ENCODE measurements around the gene DCLRE1A. TPM values are rescaled to one million over a fixed set of nuclear protein-coding genes. Genes with fewer than 3 reads are reported as not detected.
A peak's percentile ranks its signal among the peaks of the same experiment; 100 is the strongest.

Gene DCLRE1A
- total and polyA plus RNA-seq, 9 of the 15 experiments (the other 6 are each of a cell fraction or from before 2014, with no cell fraction given): 8.5 to 25.5 (median 15.5) TPM

- TF ChIP-seq ZC3H8 (IDR thresholded peaks at IDR 0.05) (no peak), ELF4 (CRISPR knock-in tag; IDR thresholded peaks at IDR 0.05) (no peak), FOXP4 (CRISPR knock-in tag; IDR thresholded peaks at IDR 0.05; ENCODE audit: borderline replicate concordance) (no peak), MAFK (IDR thresholded peaks at IDR 0.05; ENCODE audit: low read length) (no peak), TCF7L2 (IDR thresholded peaks at IDR 0.05; ENCODE audit: low read depth, low read length) (no peak), HDAC2 (IDR thresholded peaks at IDR 0.05) (no peak), MGA (IDR thresholded peaks at IDR 0.05) (peak; percentile 6), ZNF398 (CRISPR knock-in tag; IDR thresholded peaks at IDR 0.05) (no peak), CBX2 (IDR thresholded peaks at IDR 0.05; ENCODE audit: insufficient read depth, low read length, poor library complexity, severe bottlenecking) (no peak), SP2 (IDR thresholded peaks at IDR 0.05; ENCODE audit: extremely low read depth, low read depth, low read length, poor library complexity, severe bottlenecking) (no peak), SMARCB1 (IDR thresholded peaks at IDR 0.05; ENCODE audit: insufficient read length, low read depth) (no peak), NRF1 (conservative IDR thresholded peaks at IDR 0.05 in 1 of 2, IDR thresholded peaks at IDR 0.05 in 1 of 2) (no peak)
These were observed at the start of gene DCLRE1A, which contains the start of gene NHLRC2 (continued) for GRCh38 chr10:113854013-113854760.
